ENCODE data around the gene KCNN3.

Gene KCNN3

GRCh38 chr1:154715385-154715784, 154.7 kb downstream of the KCNN3 start:
- TF ChIP-seq CTCF (IDR thresholded peaks at IDR 0.05; ENCODE audit: borderline replicate concordance, insufficient read depth, low read depth, low read length): no peak
- H3K4me3 ChIP-seq (ENCODE audit: low read depth, low read length): no peak overlapping the region

- TF ChIP-seq CTCF (IDR thresholded peaks at IDR 0.05; ENCODE audit: borderline replicate concordance, insufficient read depth, low read depth, low read length): no peak
- H3K4me3 ChIP-seq (ENCODE audit: low read depth, low read length): no peak overlapping the region
Observed at GRCh38 chr1:154714638-154715037, 155.4 kb downstream of the KCNN3 start.

- TF ChIP-seq CTCF (IDR thresholded peaks at IDR 0.05; ENCODE audit: borderline replicate concordance, insufficient read depth, low read depth, low read length): no peak
- no peak overlapping the region for H3K4me3 ChIP-seq (ENCODE audit: low read depth, low read length)
Observed at GRCh38 chr1:154714052-154714623, 155.9 kb downstream of the KCNN3 start.

GRCh38 chr1:154713005-154713404, 157.1 kb downstream of the KCNN3 start:
- TF ChIP-seq CTCF (IDR thresholded peaks at IDR 0.05; ENCODE audit: borderline replicate concordance, insufficient read depth, low read depth, low read length): no peak
- no peak overlapping the region for H3K4me3 ChIP-seq (ENCODE audit: low read depth, low read length)

- no peak overlapping the region for H3K4me3 ChIP-seq (ENCODE audit: low read depth, low read length)
- TF ChIP-seq CTCF (IDR thresholded peaks at IDR 0.05; ENCODE audit: borderline replicate concordance, insufficient read depth, low read depth, low read length): no peak
Observed at GRCh38 chr1:154712166-154712810, 157.8 kb downstream of the KCNN3 start.

GRCh38 chr1:154711416-154711815, 158.7 kb downstream of the KCNN3 start:
- no peak for TF ChIP-seq CTCF (IDR thresholded peaks at IDR 0.05; ENCODE audit: borderline replicate concordance, insufficient read depth, low read depth, low read length)
- no peak overlapping the region for H3K4me3 ChIP-seq (ENCODE audit: low read depth, low read length)

GRCh38 chr1:154710106-154710505, 160.0 kb downstream of the KCNN3 start:
- TF ChIP-seq CTCF (IDR thresholded peaks at IDR 0.05; ENCODE audit: borderline replicate concordance, insufficient read depth, low read depth, low read length): no peak
- H3K4me3 ChIP-seq (ENCODE audit: low read depth, low read length): no peak overlapping the region

Data from GM12875 (cell line).